SK-N-SH treated with all-trans-retinoic acid at 6 μM for 48 hours (cell line): ENCODE results near the gene BBS1.

Experiments
- ARNTL ChIP-seq: fragments of 450-650 bp; formaldehyde crosslinking; IDR thresholded peaks from 2 replicates; pipeline ENCODE4 v1.5.0; 2020; ENCODE audit warnings: low read depth, mild to moderate bottlenecking, moderate library complexity, borderline replicate concordance
- CREB5 ChIP-seq: fragments of 250-450 bp; sonication (Bioruptor Pico); IDR thresholded peaks from 2 replicates; pipeline ENCODE4 v1.5.1; 2020; ENCODE audit warnings: low read depth, mild to moderate bottlenecking, moderate library complexity
- GLIS3 ChIP-seq: fragments of 250-450 bp; sonication (Bioruptor Pico); IDR thresholded peaks from 2 replicates; pipeline ENCODE4 v1.5.0; 2020; ENCODE audit warnings: mild to moderate bottlenecking, moderate library complexity
- OSR1 ChIP-seq: fragments of 250-450 bp; sonication (Bioruptor Pico); IDR thresholded peaks from 2 replicates; pipeline ENCODE4 v1.8.0; 2022; ENCODE audit warnings: moderate library complexity, mild to moderate bottlenecking, inconsistent platforms
- TCF4 ChIP-seq: fragments of 250-450 bp; sonication (Bioruptor Pico); IDR thresholded peaks from 2 replicates; pipeline ENCODE4 v1.8.0; 2021; ENCODE audit warnings: mild to moderate bottlenecking, moderate library complexity, borderline replicate concordance
- TOX ChIP-seq: fragments of 250-450 bp; sonication (Bioruptor Pico); IDR thresholded peaks from 2 replicates; pipeline ENCODE4 v1.8.0; 2021; ENCODE audit warnings: mild to moderate bottlenecking, moderate library complexity, borderline replicate concordance
- TSHZ2 ChIP-seq: fragments of 250-450 bp; sonication (Bioruptor Pico); IDR thresholded peaks from 2 replicates; pipeline ENCODE4 v1.5.0; 2020; ENCODE audit warnings: mild to moderate bottlenecking, moderate library complexity
- ZFP3 ChIP-seq: fragments of 250-450 bp; sonication (Bioruptor Pico); IDR thresholded peaks from 2 replicates; pipeline ENCODE4 v1.5.0; 2020; ENCODE audit warnings: mild to moderate bottlenecking, moderate library complexity
- ZNF70 ChIP-seq: fragments of 450-650 bp; formaldehyde crosslinking; IDR thresholded peaks from 2 replicates; pipeline ENCODE4 v1.5.0; 2020; ENCODE audit warnings: mild to moderate bottlenecking, moderate library complexity
- TF ChIP-seq, protein P1 (sequence below): fragments of 250-450 bp; sonication (Bioruptor Pico); IDR thresholded peaks from 2 replicates; pipeline ENCODE4 v1.8.0; 2020; ENCODE audit warnings: mild to moderate bottlenecking, moderate library complexity, borderline replicate concordance

- no peak for TF ChIP-seq ZFP3 (CRISPR knock-in tag)
- TF ChIP-seq ARNTL: no peak
- TF ChIP-seq, protein P1, sequence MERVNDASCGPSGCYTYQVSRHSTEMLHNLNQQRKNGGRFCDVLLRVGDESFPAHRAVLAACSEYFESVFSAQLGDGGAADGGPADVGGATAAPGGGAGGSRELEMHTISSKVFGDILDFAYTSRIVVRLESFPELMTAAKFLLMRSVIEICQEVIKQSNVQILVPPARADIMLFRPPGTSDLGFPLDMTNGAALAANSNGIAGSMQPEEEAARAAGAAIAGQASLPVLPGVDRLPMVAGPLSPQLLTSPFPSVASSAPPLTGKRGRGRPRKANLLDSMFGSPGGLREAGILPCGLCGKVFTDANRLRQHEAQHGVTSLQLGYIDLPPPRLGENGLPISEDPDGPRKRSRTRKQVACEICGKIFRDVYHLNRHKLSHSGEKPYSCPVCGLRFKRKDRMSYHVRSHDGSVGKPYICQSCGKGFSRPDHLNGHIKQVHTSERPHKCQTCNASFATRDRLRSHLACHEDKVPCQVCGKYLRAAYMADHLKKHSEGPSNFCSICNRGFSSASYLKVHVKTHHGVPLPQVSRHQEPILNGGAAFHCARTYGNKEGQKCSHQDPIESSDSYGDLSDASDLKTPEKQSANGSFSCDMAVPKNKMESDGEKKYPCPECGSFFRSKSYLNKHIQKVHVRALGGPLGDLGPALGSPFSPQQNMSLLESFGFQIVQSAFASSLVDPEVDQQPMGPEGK (CRISPR knock-in tag): no peak
- TF ChIP-seq TSHZ2: no peak
- no peak for TF ChIP-seq GLIS3
- no peak for TF ChIP-seq OSR1
- no peak for TF ChIP-seq TOX
- no peak for TF ChIP-seq CREB5
- no peak for TF ChIP-seq ZNF70
- no peak for TF ChIP-seq TCF4 (CRISPR knock-in tag)
Measured at GRCh38 chr11:66477263-66478201, 32.9 kb upstream of the BBS1 start.
